Neural progenitor cell (in vitro differentiated cells): ENCODE measurements around the gene GJB2. TPM values are rescaled to one million over a fixed set of nuclear protein-coding genes. Genes with fewer than 3 reads are reported as not detected.
A peak's percentile ranks its signal among the peaks of the same experiment; 100 is the strongest.

Experiments used
- DNase-seq: peaks from one replicate; pipeline ENCODE4 v3.0.0-alpha.2; 2016; ENCODE audit warnings: low spot score
- H2AFZ ChIP-seq: fragments of 200-600 bp; sonication (generic); replicated peaks from 2 replicates; pipeline ENCODE4 v1.6.1; 2016; ENCODE audit warnings: antibody characterized with exemption
- H3F3A ChIP-seq: fragments of 200-600 bp; sonication (generic); 2 replicates; pipeline ENCODE4 v1.6.1; 2016; ENCODE audit warnings: antibody characterized with exemption, low read depth
- H3K27ac ChIP-seq: fragments of 200-600 bp; sonication (generic); 2 replicates; pipeline ENCODE4 v1.5.1; 2016; ENCODE audit warnings: mild to moderate bottlenecking
- H3K27me3 ChIP-seq: fragments of 200-600 bp; sonication (generic); 2 replicates; pipeline ENCODE4 v1.6.1; 2016; ENCODE audit warnings: mild to moderate bottlenecking, moderate library complexity
- H3K36me3 ChIP-seq: fragments of 200-600 bp; sonication (generic); 2 replicates; pipeline ENCODE4 v1.5.1; 2016
- H3K4me1 ChIP-seq: fragments of 200-600 bp; sonication (generic); 2 replicates; pipeline ENCODE4 v1.6.1; 2016; ENCODE audit warnings: mixed run types
- H3K4me2 ChIP-seq: fragments of 200-600 bp; sonication (generic); 2 replicates; pipeline ENCODE4 v1.6.1; 2016
- H3K4me3 ChIP-seq: fragments of 200-600 bp; sonication (generic); 2 replicates; pipeline ENCODE4 v1.5.1; 2016
- H3K79me2 ChIP-seq: fragments of 200-600 bp; sonication (generic); 2 replicates; pipeline ENCODE4 v1.6.1; 2016; ENCODE audit warnings: low read depth
- H3K9ac ChIP-seq: fragments of 200-600 bp; sonication (generic); 2 replicates; pipeline ENCODE4 v1.6.1; 2016
- H3K9me3 ChIP-seq: fragments of 200-600 bp; sonication (generic); 2 replicates; pipeline ENCODE4 v1.5.1; 2016; ENCODE audit warnings: low read depth
- H4K20me1 ChIP-seq: fragments of 200-600 bp; sonication (generic); 2 replicates; pipeline ENCODE4 v1.6.1; 2016; ENCODE audit warnings: low read depth
- H3K27ac Mint-ChIP-seq: 3 replicates; pipeline ENCODE4 v1.8.0; 2021; ENCODE audit warnings: mixed read lengths
- H3K27me3 Mint-ChIP-seq: 2 replicates; pipeline ENCODE4 v1.8.0; 2022; ENCODE audit warnings: low read depth, mild to moderate bottlenecking, inconsistent platforms, moderate library complexity, mixed read lengths; ENCODE audit not compliant: insufficient read depth
- H3K36me3 Mint-ChIP-seq: 3 replicates; pipeline ENCODE4 v1.8.0; 2021; ENCODE audit warnings: mixed read lengths
- H3K4me1 Mint-ChIP-seq: 3 replicates; pipeline ENCODE4 v1.8.0; 2021; ENCODE audit warnings: mixed read lengths
- H3K4me3 Mint-ChIP-seq: 3 replicates; pipeline ENCODE4 v1.8.0; 2021; ENCODE audit warnings: mild to moderate bottlenecking, moderate library complexity, mixed read lengths
- H3K9me3 Mint-ChIP-seq: 3 replicates; pipeline ENCODE4 v1.8.0; 2020; ENCODE audit warnings: mixed read lengths
- EZH2 ChIP-seq: fragments of 200-600 bp; sonication (generic); IDR thresholded peaks from 2 replicates; pipeline ENCODE4 v1.6.1; 2017; ENCODE audit warnings: antibody characterized with exemption, mild to moderate bottlenecking, moderate library complexity
- EZH2phosphoT487 ChIP-seq: fragments of 200-600 bp; sonication (generic); IDR thresholded peaks from 2 replicates; pipeline ENCODE4 v1.6.1; 2017; ENCODE audit warnings: antibody characterized with exemption
- total RNA-seq: library from RNA; depleted of rRNA; stranded (reverse); fragments of >200 nt; gene quantifications from 2 replicates; pipeline ENCODE4 v1.2.3, GENCODE V29; 2015; ENCODE audit warnings: low replicate concordance
- TF ChIP-seq, protein P1 (sequence below): fragments of 200-600 bp; sonication (generic); IDR thresholded peaks from 2 replicates; pipeline ENCODE4 v1.5.1; 2017; ENCODE audit warnings: antibody characterized with exemption, mild to moderate bottlenecking

The GJB2 gene
- total RNA-seq, 1 donor from 2014 or later: not detected

DNA sequence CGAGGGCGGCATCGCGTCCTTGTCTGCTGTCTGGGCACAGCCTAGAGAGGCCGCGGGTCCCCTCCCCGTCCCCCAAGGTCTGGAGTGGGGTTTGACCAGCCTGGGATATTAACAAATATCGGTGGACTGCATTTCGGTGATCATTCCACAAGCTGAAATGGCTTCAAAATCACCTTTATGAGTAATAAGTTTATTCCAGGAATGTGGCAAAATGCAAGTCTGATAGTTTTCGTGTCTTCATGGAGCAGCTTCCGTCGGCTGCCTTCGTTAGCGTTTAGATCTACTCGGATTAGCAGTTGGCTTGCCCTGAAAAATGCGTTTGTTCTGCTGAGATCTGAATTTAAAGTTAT is 30.8 kb downstream of the GJB2 start:
- Histone ChIP-seq H4K20me1 (peaks cover 5% of the 10 kb centered on the region), H3K9ac (no peak overlapping the region), H3K4me3 (peak overlapping the region; percentile 61), H3K4me2 (peak overlapping the region; percentile 96), H2AFZ (peak overlapping the region; percentile 90), H3K27me3 (peaks cover 74% of the 10 kb centered on the region), H3K36me3 (no peaks in the 10 kb centered on the region), H3K79me2 (no peaks in the 10 kb centered on the region), H3K27ac (no peak overlapping the region), H3K9me3 (no peaks in the 10 kb centered on the region), H3K4me1 (peaks cover 14% of the 10 kb centered on the region), H3F3A (peaks cover 36% of the 10 kb centered on the region)
- Mint-ChIP-seq H3K27me3 (peaks cover 50% of the 10 kb centered on the region), H3K36me3 (no peaks in the 10 kb centered on the region), H3K9me3 (no peaks in the 10 kb centered on the region), H3K27ac (no peak overlapping the region), H3K4me3 (peak overlapping the region; percentile 81), H3K4me1 (peaks cover 21% of the 10 kb centered on the region)
- peak; percentile 43 for DNase-seq
- TF ChIP-seq EZH2 (peak; percentile 54), EZH2phosphoT487 (no peak)
- TF ChIP-seq, protein P1, sequence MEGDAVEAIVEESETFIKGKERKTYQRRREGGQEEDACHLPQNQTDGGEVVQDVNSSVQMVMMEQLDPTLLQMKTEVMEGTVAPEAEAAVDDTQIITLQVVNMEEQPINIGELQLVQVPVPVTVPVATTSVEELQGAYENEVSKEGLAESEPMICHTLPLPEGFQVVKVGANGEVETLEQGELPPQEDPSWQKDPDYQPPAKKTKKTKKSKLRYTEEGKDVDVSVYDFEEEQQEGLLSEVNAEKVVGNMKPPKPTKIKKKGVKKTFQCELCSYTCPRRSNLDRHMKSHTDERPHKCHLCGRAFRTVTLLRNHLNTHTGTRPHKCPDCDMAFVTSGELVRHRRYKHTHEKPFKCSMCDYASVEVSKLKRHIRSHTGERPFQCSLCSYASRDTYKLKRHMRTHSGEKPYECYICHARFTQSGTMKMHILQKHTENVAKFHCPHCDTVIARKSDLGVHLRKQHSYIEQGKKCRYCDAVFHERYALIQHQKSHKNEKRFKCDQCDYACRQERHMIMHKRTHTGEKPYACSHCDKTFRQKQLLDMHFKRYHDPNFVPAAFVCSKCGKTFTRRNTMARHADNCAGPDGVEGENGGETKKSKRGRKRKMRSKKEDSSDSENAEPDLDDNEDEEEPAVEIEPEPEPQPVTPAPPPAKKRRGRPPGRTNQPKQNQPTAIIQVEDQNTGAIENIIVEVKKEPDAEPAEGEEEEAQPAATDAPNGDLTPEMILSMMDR: no peak

DNA sequence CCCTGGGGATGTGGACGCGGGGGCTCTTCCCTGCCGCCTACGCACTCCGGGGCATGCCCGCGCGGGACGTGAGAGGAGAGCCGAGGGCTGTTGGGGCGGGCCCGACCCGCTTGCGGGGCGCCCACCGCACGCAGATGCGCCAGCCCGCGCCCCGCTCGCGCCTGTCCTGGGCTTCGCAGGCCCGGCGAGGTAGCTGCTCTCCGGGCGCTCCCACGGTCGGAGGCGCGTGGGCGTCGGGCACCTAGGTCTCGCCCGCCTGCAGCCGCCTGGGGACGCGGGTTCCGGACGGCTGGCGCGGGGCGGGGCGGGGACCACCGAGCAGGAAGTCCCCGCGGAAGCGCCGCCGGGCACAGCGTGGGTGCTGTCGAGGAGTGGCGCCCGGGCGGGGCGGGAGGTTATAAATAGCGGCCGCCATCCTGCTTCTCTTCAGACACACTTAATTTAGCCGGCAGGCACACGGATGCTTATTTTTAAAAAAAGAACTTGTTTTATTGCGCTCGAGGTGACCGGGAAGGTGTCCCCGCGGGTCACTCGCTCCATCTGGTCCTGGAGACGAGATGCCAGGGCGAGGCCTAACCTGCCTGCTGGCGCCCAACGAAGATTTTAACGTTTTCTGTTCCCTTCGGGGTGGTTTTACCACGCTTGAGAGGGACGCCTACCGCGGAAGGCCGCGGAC is 31.3 kb downstream of the GJB2 start:
- no peak overlapping the region for H3K9ac ChIP-seq
- peak overlapping the region; percentile 96 for H3K4me2 ChIP-seq
- TF ChIP-seq, protein P1: no peak
- TF ChIP-seq EZH2phosphoT487: peak; percentile 97
- peak; percentile 96 for TF ChIP-seq EZH2
- peaks cover 5% of the 10 kb centered on the region for H4K20me1 ChIP-seq
- no peaks in the 10 kb centered on the region for H3K79me2 ChIP-seq
- DNase-seq: peak; percentile 53
- Mint-ChIP-seq H3K27me3 (peaks cover 50% of the 10 kb centered on the region), H3K36me3 (no peaks in the 10 kb centered on the region), H3K27ac (no peak overlapping the region), H3K9me3 (no peaks in the 10 kb centered on the region), H3K4me1 (peaks cover 21% of the 10 kb centered on the region), H3K4me3 (peak overlapping the region; percentile 81)
- no peaks in the 10 kb centered on the region for H3K36me3 ChIP-seq
- H3K4me1 ChIP-seq: peaks cover 18% of the 10 kb centered on the region
- peaks cover 41% of the 10 kb centered on the region for H3F3A ChIP-seq
- H3K9me3 ChIP-seq: no peaks in the 10 kb centered on the region
- H3K27me3 ChIP-seq: peaks cover 75% of the 10 kb centered on the region
- H2AFZ ChIP-seq: peak overlapping the region; percentile 90
- peak overlapping the region; percentile 61 for H3K4me3 ChIP-seq
- H3K27ac ChIP-seq: no peak overlapping the region

DNA sequence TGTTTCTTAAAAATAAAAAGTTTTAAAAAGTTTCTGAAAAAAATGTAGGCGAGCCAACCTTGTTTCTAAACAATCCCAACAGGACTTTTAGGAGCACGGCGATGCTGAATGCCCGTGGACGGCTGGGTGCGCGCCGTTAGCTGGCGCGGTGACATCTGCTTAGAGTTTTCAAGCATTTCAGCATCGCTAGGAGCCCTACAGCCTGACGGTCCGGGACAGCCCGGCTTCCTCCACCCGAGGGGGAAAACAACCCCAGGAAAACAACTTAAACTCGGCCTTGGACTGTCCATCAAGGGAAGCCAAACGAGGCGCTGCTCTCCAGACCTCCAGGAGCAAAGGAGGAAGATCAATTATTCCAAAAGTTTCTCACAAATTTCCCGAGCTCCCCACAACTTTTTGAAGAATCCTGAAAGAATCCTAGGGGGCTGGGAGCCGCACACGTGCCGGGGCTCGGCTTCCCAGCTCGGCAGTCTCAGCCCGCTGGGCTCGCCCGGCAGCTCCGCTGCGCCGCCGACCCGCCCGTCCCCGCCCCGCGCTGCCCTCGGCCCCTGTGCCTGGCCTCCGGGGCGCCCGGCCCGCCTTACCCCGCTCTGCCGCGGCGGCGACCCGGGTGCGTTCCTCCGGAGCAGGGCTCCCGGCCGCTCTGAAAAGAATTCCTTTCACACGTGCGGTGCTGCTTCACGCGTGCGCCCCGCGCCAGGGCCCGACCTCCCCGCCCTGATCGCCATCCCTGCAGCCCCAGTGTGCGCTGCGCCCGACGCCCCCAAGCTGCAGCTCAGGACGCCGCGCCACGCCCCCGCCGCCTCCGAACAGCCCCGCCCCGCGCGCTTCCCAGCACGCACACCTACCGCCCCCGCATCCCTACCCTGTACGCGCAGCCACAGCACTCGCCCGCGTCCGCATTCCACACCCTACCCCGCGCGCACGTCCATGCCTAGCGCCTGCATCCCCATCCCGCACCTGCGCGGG is 32.1 kb downstream of the GJB2 start, which contains the start of gene GJA3:
GJA3 (minus strand) TSS at position 747 of the 969 bp plus-strand sequence. CDS start 17,764 bp downstream, outside the sequence.
- Mint-ChIP-seq H3K36me3 (no peaks in the 10 kb centered on the region), H3K27me3 (peaks cover 52% of the 10 kb centered on the region), H3K27ac (no peak within 1 kb of the TSS), H3K4me1 (peaks cover 15% of the 10 kb centered on the region), H3K9me3 (no peaks in the 10 kb centered on the region), H3K4me3 (peak within 1 kb of the TSS; percentile 87)
- TF ChIP-seq EZH2phosphoT487 (no peak), EZH2 (peak; percentile 15)
- TF ChIP-seq, protein P1: no peak
- Histone ChIP-seq H3K4me2 (peak within 1 kb of the TSS; percentile 96), H3K79me2 (no peaks in the 10 kb centered on the region), H3K27me3 (peaks cover 73% of the 10 kb centered on the region), H3F3A (peaks cover 47% of the 10 kb centered on the region), H3K36me3 (no peaks in the 10 kb centered on the region), H3K9ac (no peak within 1 kb of the TSS), H3K27ac (no peak within 1 kb of the TSS), H3K4me3 (peak within 1 kb of the TSS; percentile 61), H2AFZ (peak within 1 kb of the TSS; percentile 90), H3K4me1 (peaks cover 18% of the 10 kb centered on the region), H4K20me1 (peaks cover 5% of the 10 kb centered on the region), H3K9me3 (no peaks in the 10 kb centered on the region)
- DNase-seq: peak; percentile 84
